ENCODE measurements around the gene PIMREG.
A peak's percentile ranks its signal among the peaks of the same experiment; 100 is the strongest.

PIMREG gene, protein sequence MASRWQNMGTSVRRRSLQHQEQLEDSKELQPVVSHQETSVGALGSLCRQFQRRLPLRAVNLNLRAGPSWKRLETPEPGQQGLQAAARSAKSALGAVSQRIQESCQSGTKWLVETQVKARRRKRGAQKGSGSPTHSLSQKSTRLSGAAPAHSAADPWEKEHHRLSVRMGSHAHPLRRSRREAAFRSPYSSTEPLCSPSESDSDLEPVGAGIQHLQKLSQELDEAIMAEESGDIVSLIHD

DNA sequence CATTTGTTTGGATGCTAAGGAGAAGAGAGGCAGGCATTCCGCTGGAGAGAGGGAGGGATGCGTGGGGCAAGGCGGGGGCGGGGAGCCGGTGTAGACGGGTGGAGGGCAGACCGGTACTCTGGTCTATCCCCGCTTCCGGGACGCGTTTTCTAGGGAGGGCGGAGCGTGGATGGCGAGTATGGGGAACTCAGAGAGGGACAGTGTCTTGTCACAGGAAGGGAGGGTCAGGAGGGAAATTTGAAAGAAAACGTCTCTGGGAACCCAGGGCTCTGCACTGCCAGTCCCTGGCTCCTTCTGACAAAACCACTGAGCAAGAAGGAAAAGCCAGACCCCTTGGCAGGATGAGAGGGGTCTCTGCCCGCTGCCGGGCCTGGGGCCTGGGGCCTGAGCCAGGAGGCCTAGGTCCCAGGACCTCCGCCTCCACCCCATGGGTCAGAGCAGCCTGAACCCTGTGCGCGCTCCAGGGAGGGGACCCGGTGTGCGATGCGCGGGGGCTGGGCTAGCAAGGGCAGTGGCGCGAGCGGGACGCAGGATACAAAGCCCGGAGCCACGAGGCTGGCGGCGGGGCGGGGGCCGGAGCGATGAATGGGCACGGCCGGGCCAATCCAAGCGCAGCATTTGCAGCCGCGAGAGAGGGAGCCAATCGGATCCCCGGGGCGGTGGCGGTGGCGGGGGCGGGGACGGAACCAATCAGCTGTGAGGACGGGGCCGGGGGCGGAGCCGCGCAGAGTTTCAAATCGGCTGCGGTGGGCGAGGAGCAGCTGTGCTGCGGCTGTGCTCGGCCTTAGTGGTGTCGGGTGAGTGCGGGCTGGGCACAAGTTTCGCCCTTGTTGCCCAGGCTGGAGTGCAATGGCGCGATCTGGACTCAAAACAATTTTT, at the start of gene PIMREG:
TSS of gene PIMREG (plus strand) at position 764 of the 879 bp plus-strand sequence. CDS start 656 bp downstream, outside the sequence.
- DNase-seq, result peak; percentile 95
- H3K27ac Mint-ChIP-seq, result peak within 1 kb of the TSS; percentile 91
- H3K9me3 Mint-ChIP-seq, result no peaks in the 10 kb centered on the region
- peaks cover 13% of the 10 kb centered on the region for H3K4me1 Mint-ChIP-seq (ENCODE audit: low read depth)
- peak within 1 kb of the TSS; percentile 83 for H3K4me3 Mint-ChIP-seq
- H3K36me3 Mint-ChIP-seq (ENCODE audit: low read depth), result no peaks in the 10 kb centered on the region
- H3K27me3 Mint-ChIP-seq, result peaks cover 15% of the 10 kb centered on the region

DNA sequence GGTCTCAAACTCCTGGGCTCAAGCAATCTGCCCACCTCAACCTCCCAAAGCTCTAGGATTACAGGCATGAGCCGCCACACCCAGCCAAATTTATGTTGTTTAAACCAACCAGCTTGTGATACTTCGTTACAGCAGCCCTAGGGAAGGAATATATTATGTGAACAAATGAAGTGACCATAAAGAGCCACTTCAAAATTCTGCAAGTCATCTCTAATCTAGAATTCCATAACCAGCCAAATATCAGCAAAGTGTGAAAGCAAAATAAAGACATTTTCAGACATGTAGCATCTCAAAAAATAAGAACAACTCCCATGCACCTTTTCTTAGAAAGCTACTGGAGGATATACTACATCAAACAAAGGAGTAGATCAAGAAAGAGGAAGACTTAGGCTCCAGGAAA, 45.3 kb upstream of the PIMREG start:
- Mint-ChIP-seq H3K27me3 (peaks cover 35% of the 10 kb centered on the region), H3K9me3 (peaks cover 5% of the 10 kb centered on the region), H3K4me3 (no peak overlapping the region), H3K4me1 (ENCODE audit: low read depth) (no peaks in the 10 kb centered on the region), H3K36me3 (ENCODE audit: low read depth) (no peaks in the 10 kb centered on the region), H3K27ac (no peak overlapping the region)
- no peak for DNase-seq

DNA sequence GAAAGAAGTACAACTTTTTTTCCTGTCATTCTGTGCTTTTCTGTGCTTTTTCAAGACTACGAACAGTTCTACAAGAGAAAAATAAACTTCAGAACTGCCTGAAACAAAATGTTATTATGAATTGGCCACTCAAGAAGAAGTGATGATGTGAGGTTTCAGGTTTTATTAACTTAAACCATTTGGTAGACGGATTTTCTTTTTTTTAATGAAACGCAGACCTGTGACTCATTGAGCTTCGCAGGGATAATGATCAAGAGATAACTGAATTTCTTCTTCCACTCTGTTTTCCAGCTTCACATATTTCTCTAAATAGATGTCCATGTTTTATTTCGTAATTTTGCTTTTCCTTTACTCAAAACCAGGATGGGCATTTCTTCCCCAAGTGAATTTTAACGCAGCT, 42.0 kb upstream of the PIMREG start:
- H3K4me1 Mint-ChIP-seq (ENCODE audit: low read depth), result no peaks in the 10 kb centered on the region

DNA sequence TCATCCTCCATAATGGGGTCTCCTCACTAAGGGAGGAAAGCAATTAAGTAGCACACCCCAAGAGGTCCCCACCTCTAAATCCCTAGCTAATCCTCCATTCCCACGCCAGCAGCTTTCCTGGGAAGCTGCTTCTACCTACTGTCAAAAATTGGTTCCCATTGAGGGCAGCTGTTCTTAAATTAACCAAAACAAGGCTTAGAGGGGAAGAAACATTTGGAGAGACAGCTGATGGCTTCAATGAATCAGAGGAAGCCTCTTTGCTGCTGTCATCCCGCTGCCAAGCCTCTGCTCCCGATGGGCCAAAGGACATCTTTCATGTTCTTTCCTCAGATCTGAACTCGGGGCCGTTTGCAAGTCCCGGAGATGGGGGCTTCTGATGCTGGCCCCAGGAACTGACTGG, 36.0 kb upstream of the PIMREG start:
- Mint-ChIP-seq H3K36me3 (ENCODE audit: low read depth) (no peaks in the 10 kb centered on the region), H3K4me1 (ENCODE audit: low read depth) (no peaks in the 10 kb centered on the region), H3K9me3 (no peaks in the 10 kb centered on the region), H3K27me3 (peaks cover 35% of the 10 kb centered on the region), H3K27ac (no peak overlapping the region), H3K4me3 (no peak overlapping the region)
- no peak for DNase-seq

More for the DNA sequence above, 42.0 kb upstream of the PIMREG start:
- Mint-ChIP-seq H3K36me3 (ENCODE audit: low read depth) (no peaks in the 10 kb centered on the region), H3K4me3 (no peak overlapping the region), H3K27ac (no peak overlapping the region), H3K27me3 (peaks cover 43% of the 10 kb centered on the region), H3K9me3 (peaks cover 5% of the 10 kb centered on the region)
- DNase-seq, result no peak

DNA sequence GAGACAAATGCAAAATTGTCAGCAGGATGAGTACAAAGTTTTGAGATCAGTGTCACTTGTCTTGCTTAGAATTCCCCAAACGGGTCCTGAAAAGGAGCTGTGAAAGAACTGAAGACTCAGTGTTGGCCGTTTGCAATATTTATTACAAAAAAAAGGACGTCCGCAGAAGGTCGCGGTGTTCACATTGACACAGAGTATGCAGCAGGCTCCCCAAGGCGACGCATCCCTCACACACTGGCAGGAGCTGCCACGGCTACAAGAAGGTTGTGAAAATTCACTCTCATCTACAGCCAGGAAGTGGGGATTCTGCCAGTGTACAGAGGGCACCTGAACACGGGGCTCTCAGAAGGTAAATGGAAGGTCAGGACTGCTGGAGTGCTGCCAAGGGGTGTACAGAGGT, 35.5 kb upstream of the PIMREG start:
- no peak for DNase-seq
- no peaks in the 10 kb centered on the region for H3K4me1 Mint-ChIP-seq (ENCODE audit: low read depth)
- no peaks in the 10 kb centered on the region for H3K36me3 Mint-ChIP-seq (ENCODE audit: low read depth)
- H3K4me3 Mint-ChIP-seq, result no peak overlapping the region
- H3K27ac Mint-ChIP-seq, result no peak overlapping the region
- H3K27me3 Mint-ChIP-seq, result peaks cover 32% of the 10 kb centered on the region
- H3K9me3 Mint-ChIP-seq, result no peaks in the 10 kb centered on the region

DNA sequence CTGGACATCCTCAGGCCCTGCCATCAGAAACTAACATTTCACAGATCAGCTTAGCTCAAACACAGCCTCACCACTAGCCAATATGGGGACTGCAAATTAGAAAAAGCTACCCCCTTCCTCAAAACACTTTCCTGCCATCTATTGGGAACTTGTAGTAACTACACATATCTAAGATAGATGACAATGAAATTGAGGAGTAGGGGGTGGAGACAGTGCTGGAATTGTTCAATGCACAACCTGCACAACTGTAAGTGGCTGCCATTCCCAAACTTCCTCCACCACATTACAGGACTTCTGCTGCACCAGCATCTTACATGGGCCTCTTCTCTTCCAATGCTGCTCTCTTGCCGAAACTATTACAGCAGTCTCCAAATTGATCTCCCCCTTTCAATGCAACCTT, 31.2 kb upstream of the PIMREG start:
- no peaks in the 10 kb centered on the region for H3K9me3 Mint-ChIP-seq
- H3K27me3 Mint-ChIP-seq, result peaks cover 5% of the 10 kb centered on the region
- H3K27ac Mint-ChIP-seq, result no peak overlapping the region
- H3K4me3 Mint-ChIP-seq, result no peak overlapping the region
- no peaks in the 10 kb centered on the region for H3K36me3 Mint-ChIP-seq (ENCODE audit: low read depth)
- no peaks in the 10 kb centered on the region for H3K4me1 Mint-ChIP-seq (ENCODE audit: low read depth)
- DNase-seq, result no peak

DNA sequence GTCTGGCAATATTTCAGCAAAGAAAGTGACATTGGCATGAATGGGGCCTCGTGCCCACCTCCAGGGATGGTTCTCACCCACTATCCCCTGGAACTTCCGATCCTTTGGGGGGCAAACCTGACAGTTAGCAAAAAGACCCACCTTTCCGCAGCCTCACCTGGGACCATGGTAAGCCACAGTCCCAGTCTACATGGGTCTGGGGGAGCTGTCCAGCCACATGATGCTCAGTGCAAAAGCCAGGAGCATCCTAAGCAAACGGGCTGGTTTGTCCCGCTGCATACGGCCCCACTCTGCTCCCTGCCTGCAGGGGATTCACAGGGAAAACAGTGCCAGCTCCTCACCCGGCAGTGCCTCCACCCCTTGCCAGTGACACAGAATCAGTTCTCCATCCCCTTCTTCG, 28.6 kb upstream of the PIMREG start:
- no peak overlapping the region for H3K27ac Mint-ChIP-seq
- H3K27me3 Mint-ChIP-seq, result peaks cover 9% of the 10 kb centered on the region
- no peaks in the 10 kb centered on the region for H3K36me3 Mint-ChIP-seq (ENCODE audit: low read depth)
- H3K9me3 Mint-ChIP-seq, result no peaks in the 10 kb centered on the region
- peaks cover 2% of the 10 kb centered on the region for H3K4me1 Mint-ChIP-seq (ENCODE audit: low read depth)
- no peak overlapping the region for H3K4me3 Mint-ChIP-seq
- no peak for DNase-seq

DNA sequence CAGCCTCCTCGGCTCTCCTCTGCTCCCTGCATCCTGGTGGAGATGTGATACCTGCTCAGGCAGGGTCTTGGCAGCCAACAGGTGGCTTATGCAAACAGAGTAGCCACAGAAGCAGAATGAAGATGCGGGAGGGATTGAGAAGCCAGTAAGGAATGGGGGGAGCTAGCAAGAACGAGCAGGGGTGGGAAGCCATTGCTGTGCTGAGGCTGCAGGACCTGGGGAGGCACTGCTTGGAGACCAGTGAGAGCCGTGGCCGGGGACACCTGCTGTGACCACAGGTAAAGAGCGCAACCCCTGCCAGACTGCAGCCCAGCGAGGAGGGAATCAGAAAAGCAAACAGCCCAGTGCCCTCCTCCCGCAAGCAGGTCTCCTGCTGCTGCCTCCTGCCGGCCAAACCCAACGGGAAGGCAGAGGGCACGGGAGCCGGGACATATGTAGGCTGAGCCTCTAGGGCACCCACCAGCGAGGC, 24.0 kb upstream of the PIMREG start:
- Mint-ChIP-seq H3K27me3 (peaks cover 30% of the 10 kb centered on the region), H3K36me3 (ENCODE audit: low read depth) (no peaks in the 10 kb centered on the region), H3K4me1 (ENCODE audit: low read depth) (peaks cover 3% of the 10 kb centered on the region), H3K27ac (no peak overlapping the region), H3K9me3 (no peaks in the 10 kb centered on the region), H3K4me3 (no peak overlapping the region)
- no peak for DNase-seq

DNA sequence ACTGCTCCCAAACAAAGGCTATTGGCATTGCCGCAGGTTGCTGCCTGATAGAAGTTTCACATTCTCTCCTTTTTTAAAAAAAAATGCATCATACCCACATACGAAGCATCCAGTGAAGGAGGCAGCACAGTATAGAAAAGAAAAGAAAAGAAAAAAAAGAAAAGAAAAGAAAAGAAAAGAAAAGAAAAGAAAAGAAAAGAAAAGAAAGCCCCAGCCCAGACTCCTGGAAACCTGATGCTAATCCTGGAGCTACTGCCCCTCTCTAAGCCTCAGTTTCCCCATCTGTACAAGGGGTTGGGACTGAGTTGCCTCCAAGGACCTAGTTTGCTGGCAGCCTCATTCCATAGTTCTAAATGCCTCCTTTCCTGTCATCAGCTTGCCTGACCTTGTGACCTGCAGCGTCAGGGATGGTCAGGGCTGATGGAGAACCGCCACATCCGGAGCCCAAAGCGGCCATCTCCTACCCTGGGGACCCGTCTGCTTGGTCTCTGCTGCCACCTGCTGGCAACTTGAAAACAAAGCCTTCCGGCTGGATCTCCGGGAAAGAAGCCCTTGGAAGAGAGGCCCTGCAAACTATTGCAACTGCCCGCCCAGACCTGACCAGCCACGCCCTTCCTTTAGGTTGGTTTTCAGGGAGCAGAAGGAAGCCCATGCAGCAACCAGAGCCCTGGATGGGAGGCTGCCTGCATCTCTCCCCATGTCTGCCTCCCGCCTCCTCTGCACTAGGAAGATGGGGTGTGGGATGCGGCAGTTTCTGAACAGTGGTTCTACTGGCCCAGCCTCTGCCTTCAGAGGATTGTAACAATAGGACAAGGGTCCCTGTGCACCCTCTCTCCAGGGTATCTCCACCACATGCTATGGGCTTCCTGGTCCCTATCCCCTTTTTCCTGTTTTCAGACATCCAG, 22.3 kb upstream of the PIMREG start:
- Mint-ChIP-seq H3K4me1 (ENCODE audit: low read depth) (peaks cover 6% of the 10 kb centered on the region), H3K27me3 (peaks cover 30% of the 10 kb centered on the region), H3K27ac (no peak overlapping the region), H3K36me3 (ENCODE audit: low read depth) (no peaks in the 10 kb centered on the region), H3K9me3 (no peaks in the 10 kb centered on the region), H3K4me3 (no peak overlapping the region)
- DNase-seq, result peak; percentile 83

DNA sequence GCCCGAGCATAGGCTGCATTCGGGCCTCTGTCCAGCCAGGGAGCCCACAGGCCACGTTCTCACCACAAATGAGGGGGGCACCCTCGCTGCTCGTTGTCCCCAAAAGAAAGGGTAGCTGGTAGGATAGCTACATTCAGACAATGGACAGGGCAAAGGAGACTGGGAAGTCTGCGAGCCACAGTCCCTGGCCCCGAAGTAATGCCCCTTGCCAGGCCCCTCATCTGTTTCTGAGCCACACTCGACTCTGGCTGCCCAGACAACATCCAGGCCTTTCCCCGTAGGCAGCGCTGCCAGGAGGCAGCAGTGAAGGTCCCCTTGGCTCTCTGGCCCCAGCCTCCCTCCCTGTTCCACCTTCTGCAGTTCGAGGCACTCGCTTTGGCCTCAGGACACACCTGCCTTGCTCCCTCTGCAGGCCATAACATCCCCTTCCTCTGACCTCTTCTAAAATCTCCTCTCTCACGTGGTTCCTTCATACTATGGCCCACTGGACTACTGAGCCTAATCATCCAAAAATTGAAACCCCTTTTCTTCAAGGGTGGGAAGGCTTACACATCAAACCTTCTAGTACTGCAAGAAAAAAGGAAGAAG, 21.5 kb upstream of the PIMREG start:
- Mint-ChIP-seq H3K9me3 (no peaks in the 10 kb centered on the region), H3K4me3 (no peak overlapping the region), H3K27ac (no peak overlapping the region), H3K4me1 (ENCODE audit: low read depth) (peaks cover 14% of the 10 kb centered on the region), H3K27me3 (peaks cover 30% of the 10 kb centered on the region), H3K36me3 (ENCODE audit: low read depth) (no peaks in the 10 kb centered on the region)
- DNase-seq, result no peak

DNA sequence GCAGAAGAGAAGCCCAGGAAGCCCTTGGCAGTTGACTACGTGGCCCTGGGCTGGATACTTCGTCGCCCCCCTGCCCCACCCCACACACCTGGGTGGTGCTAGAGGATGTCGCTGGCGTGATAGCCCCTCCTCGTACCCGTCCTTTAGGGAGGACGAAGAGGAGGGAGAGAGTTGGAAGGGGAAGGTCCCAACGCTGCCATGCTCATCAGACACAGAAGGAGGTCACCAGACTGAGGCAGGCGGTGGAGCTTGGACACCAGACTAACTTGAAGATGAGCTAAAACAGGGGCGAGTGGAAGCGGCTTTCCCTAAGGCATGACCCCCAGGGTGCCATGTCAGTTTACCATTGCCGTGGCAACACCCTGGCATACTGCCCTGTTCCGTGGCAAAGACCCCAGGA, 20.3 kb upstream of the PIMREG start:
- no peak for DNase-seq
- Mint-ChIP-seq H3K4me1 (ENCODE audit: low read depth) (peaks cover 22% of the 10 kb centered on the region), H3K4me3 (no peak overlapping the region), H3K9me3 (no peaks in the 10 kb centered on the region), H3K27ac (no peak overlapping the region), H3K27me3 (peaks cover 30% of the 10 kb centered on the region), H3K36me3 (ENCODE audit: low read depth) (no peaks in the 10 kb centered on the region)

DNA sequence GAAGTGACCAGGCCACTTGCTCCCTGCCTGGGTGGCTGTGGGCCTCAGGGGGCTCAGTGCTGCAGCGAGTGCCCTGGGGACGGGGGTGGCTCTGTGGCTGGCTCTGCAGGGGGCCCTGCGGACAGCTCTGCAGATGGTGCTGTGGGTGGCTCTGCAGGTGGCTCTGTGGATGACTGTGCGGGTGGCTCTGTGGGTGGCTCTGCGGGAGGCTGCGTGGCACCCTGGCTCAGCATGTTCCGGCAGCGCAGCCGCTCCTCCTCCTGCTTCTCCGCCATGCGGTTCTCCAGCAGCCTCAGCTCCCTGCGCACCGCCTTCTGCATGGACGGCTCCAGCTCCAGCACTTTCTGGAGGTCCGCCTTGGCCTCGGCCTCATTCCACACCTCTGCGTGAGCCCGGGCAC, 18.8 kb upstream of the PIMREG start:
- H3K4me1 Mint-ChIP-seq (ENCODE audit: low read depth), result peaks cover 21% of the 10 kb centered on the region
- no peaks in the 10 kb centered on the region for H3K9me3 Mint-ChIP-seq
- H3K27ac Mint-ChIP-seq, result no peak overlapping the region
- DNase-seq, result no peak
- H3K27me3 Mint-ChIP-seq, result peaks cover 27% of the 10 kb centered on the region
- no peak overlapping the region for H3K4me3 Mint-ChIP-seq
- no peaks in the 10 kb centered on the region for H3K36me3 Mint-ChIP-seq (ENCODE audit: low read depth)

DNA sequence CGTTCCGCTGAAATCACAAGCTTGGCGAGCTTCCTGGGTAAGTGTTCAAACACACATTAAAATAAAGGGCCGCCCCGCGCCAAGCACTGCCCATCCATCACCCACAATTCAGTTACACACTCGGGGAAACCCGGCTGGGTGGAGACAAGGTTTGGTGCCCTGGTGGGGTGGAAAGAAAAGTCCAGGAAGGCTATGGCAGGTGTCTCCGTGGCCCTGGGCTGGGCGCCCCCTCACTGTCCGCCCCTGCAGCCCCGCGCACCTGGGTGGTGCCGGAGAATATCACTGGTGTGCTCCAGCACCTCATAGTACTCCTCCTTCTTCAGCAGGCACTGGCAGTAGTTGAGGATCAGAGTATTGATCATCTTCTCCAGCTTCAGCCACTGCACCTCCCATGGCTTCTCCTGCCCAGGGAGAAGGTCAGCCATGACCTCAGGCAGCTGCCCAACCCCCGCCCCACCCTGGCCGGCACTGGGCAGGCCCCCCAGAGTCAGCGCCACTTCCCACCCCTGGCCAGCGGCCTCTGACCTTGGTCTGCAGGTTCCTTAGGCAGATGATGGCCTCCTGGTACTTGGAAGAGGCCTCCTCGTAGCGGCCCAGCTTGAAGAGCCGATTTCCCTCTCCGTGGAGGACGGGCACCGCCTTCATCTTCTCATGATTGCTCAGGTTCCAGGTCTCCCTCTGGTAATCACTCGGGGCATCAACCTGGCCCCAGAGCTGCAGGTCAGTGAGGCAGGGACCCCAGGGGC, 17.7 kb upstream of the PIMREG start:
- H3K4me1 Mint-ChIP-seq (ENCODE audit: low read depth), result peaks cover 20% of the 10 kb centered on the region
- no peak overlapping the region for H3K27ac Mint-ChIP-seq
- no peak for DNase-seq
- H3K9me3 Mint-ChIP-seq, result peaks cover 7% of the 10 kb centered on the region
- peaks cover 27% of the 10 kb centered on the region for H3K27me3 Mint-ChIP-seq
- H3K4me3 Mint-ChIP-seq, result no peak overlapping the region
- H3K36me3 Mint-ChIP-seq (ENCODE audit: low read depth), result peaks cover 4% of the 10 kb centered on the region

Data from activated T-cell treated with anti-CD3 and anti-CD28 coated beads, Interleukin-2, amount 50 U/mL, for 24 hours (primary cell).